OCI-LY7 (cell line): ENCODE data around the gene FERMT3. TPM values are rescaled to one million over a fixed set of nuclear protein-coding genes. Genes with fewer than 3 reads are reported as not detected.

Experiments
- BruUV-seq: library from RNA; stranded (reverse); fragments of 400-500 nt; replicated peaks from 2 replicates; lab custom pipeline; 2021; lab: Mats Ljungman, UMichigan
- CTCF ChIA-PET: fragments of 300-600 bp; sonication (Branson Sonifier 250); formaldehyde crosslinking; loops from one replicate; lab custom pipeline; 2022; ENCODE audit warnings: antibody characterized with exemption; ENCODE audit not compliant: unreplicated experiment; lab: Charles Lee
- POLR2A ChIA-PET: fragments of 300-600 bp; sonication (Branson Sonifier 250); formaldehyde crosslinking; loops from one replicate; lab custom pipeline; 2022; ENCODE audit warnings: antibody characterized with exemption; lab: Charles Lee
- DNase-seq: peaks from one replicate; pipeline ENCODE4 v3.0.0-alpha.2; 2015; ENCODE audit warnings: low spot score
- H2AFZ ChIP-seq: fragments of 200-600 bp; sonication (generic), shearing (Covaris generic); 2 replicates; pipeline ENCODE4 v1.6.1; 2014; ENCODE audit warnings: mild to moderate bottlenecking, antibody characterized with exemption, low read length, moderate library complexity
- H3K27ac ChIP-seq: fragments of 200-600 bp; sonication (generic); 2 replicates; pipeline ENCODE4 v1.5.1; 2014; ENCODE audit warnings: mixed run types, low read depth, mild to moderate bottlenecking, moderate library complexity, low read length, inconsistent platforms; ENCODE audit not compliant: poor library complexity, severe bottlenecking
- H3K36me3 ChIP-seq: fragments of 200-600 bp; sonication (generic); 2 replicates; pipeline ENCODE4 v1.6.1; 2014; ENCODE audit warnings: mild to moderate bottlenecking, antibody characterized with exemption, low read length, moderate library complexity, mixed read lengths; ENCODE audit not compliant: insufficient read depth
- H3K4me1 ChIP-seq: fragments of 200-600 bp; sonication (generic); 2 replicates; pipeline ENCODE4 v1.5.1; 2014; ENCODE audit warnings: mild to moderate bottlenecking, low read length; ENCODE audit not compliant: insufficient read depth, poor library complexity, severe bottlenecking
- H3K4me2 ChIP-seq: fragments of 200-600 bp; sonication (generic); 2 replicates; pipeline ENCODE4 v1.6.1; 2014; ENCODE audit warnings: mild to moderate bottlenecking, low read length
- H3K4me3 ChIP-seq: fragments of 200-600 bp; sonication (generic); 2 replicates; pipeline ENCODE4 v1.5.1; 2014; ENCODE audit warnings: mild to moderate bottlenecking, low read depth, low read length; ENCODE audit not compliant: poor library complexity, severe bottlenecking
- H3K79me2 ChIP-seq: fragments of 200-600 bp; sonication (generic); 2 replicates; pipeline ENCODE4 v1.6.1; 2016; ENCODE audit warnings: low read depth, mild to moderate bottlenecking, low read length, moderate library complexity, mixed read lengths; ENCODE audit not compliant: insufficient read depth
- H3K9me2 ChIP-seq: fragments of 200-600 bp; sonication (generic); 2 replicates; pipeline ENCODE4 v1.6.1; 2016; ENCODE audit warnings: mild to moderate bottlenecking, low read length, mixed read lengths; ENCODE audit not compliant: insufficient read depth
- H3K9me3 ChIP-seq: fragments of 200-600 bp; sonication (generic); 2 replicates; pipeline ENCODE4 v1.6.1; 2014; ENCODE audit warnings: mild to moderate bottlenecking, mixed run types, low read length, mixed read lengths
- H4K20me1 ChIP-seq: fragments of 200-600 bp; sonication (generic); 2 replicates; pipeline ENCODE4 v1.6.1; 2014; ENCODE audit warnings: mild to moderate bottlenecking, antibody characterized with exemption, low read length, moderate library complexity, mixed read lengths; ENCODE audit not compliant: insufficient read depth
- EZH2phosphoT487 ChIP-seq: fragments of 200-600 bp; sonication (generic); IDR thresholded peaks from 2 replicates; pipeline ENCODE4 v1.6.1; 2018; ENCODE audit warnings: low read depth, borderline replicate concordance, mild to moderate bottlenecking, mixed run types, antibody characterized with exemption, low read length, moderate library complexity, mixed read lengths
- intact Hi-C: fragments of 100-400 bp; cut with micrococcal nuclease; formaldehyde crosslinking; loops from one replicate; pipeline ENCODE4 v1.10.0; 2022; ENCODE audit not compliant: unreplicated experiment
- total RNA-seq, 2 experiments: library from RNA; depleted of rRNA in 1 of 2; stranded (reverse); fragments of >200 nt in 1 of 2; shearing (Covaris generic) in 1 of 2; gene quantifications; 2 replicates each; pipeline ENCODE4 v1.2.3, GENCODE V29; 2014 to 2022
- TF ChIP-seq, protein P1 (sequence below): fragments of 200-600 bp; sonication (generic); conservative IDR thresholded peaks from 2 replicates; pipeline ENCODE4 v1.5.1; 2014; ENCODE audit warnings: mild to moderate bottlenecking, antibody characterized with exemption, low read length, moderate library complexity, mixed read lengths

Gene FERMT3
- total RNA-seq, 2 experiments from 2014 or later: 120 to 201 TPM

DNA sequence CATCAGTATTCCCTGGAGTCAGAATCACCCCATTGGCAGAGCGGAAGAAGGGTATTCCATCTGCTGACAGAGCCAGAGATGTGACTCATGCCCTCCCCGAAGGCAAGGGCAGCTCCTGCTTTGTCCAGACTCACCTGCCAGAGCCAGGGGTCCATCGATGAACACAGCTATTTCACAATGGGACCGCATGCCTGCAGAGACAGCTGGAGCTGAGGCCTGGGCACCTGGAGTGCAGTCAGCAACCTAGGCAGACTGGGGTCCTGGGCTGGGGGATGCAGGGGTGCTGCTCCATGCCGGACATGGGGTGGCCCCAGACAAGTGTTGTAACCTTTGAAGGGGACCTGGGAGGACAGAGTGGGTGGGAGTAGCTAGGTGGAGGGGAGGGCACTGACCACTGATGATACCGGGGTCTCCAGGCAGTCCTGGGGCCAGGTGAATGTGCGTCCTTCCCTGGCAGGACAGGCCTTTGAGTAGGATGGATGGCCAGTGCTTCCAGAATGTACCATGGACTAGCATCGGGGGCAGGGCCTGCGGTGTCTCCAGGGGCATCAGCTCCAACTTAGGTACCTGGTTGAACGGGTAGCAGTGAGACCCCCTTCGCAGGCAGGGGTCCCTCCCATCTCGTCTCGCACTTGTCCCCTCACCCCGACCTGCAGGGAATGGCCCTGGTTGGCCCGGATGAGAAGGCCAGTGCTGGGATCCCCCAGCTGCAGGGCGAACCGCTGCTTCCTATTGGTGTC, 17.8 kb downstream of the FERMT3 start:
- no peaks in the 10 kb centered on the region for H3K9me3 ChIP-seq
- H3K27ac ChIP-seq: no peak overlapping the region
- POLR2A ChIA-PET: interaction anchor here (0.6 to 2.1 kb wide), 4 partner anchors 17 to 59 kb away, joined by 3 to 15 read pairs (median 4); partner anchors contain the start of gene FERMT3
- TF ChIP-seq, protein P1, sequence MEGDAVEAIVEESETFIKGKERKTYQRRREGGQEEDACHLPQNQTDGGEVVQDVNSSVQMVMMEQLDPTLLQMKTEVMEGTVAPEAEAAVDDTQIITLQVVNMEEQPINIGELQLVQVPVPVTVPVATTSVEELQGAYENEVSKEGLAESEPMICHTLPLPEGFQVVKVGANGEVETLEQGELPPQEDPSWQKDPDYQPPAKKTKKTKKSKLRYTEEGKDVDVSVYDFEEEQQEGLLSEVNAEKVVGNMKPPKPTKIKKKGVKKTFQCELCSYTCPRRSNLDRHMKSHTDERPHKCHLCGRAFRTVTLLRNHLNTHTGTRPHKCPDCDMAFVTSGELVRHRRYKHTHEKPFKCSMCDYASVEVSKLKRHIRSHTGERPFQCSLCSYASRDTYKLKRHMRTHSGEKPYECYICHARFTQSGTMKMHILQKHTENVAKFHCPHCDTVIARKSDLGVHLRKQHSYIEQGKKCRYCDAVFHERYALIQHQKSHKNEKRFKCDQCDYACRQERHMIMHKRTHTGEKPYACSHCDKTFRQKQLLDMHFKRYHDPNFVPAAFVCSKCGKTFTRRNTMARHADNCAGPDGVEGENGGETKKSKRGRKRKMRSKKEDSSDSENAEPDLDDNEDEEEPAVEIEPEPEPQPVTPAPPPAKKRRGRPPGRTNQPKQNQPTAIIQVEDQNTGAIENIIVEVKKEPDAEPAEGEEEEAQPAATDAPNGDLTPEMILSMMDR: no peak
- no peak for TF ChIP-seq EZH2phosphoT487
- peaks cover 47% of the 10 kb centered on the region for H3K36me3 ChIP-seq
- peaks cover 8% of the 10 kb centered on the region; the same call in 1 of the 2 replicates for H3K79me2 ChIP-seq
- no peak overlapping the region for H3K4me3 ChIP-seq
- H3K9me2 ChIP-seq: no peaks in the 10 kb centered on the region
- peaks cover 22% of the 10 kb centered on the region for H3K4me1 ChIP-seq
- no peak overlapping the region for H2AFZ ChIP-seq
- peak overlapping the region; percentile 99 for H3K4me2 ChIP-seq
- BruUV-seq: TSS peak; percentile 65
- intact Hi-C loops: no loop called here
- no peaks in the 10 kb centered on the region; the same call in 1 of the 2 replicates for H4K20me1 ChIP-seq
- CTCF ChIA-PET: interaction anchor here (0.7 kb wide), 1 partner anchor 80 kb away, joined by 3 read pairs; no protein-coding TSS in a partner anchor
- no peak for DNase-seq

DNA sequence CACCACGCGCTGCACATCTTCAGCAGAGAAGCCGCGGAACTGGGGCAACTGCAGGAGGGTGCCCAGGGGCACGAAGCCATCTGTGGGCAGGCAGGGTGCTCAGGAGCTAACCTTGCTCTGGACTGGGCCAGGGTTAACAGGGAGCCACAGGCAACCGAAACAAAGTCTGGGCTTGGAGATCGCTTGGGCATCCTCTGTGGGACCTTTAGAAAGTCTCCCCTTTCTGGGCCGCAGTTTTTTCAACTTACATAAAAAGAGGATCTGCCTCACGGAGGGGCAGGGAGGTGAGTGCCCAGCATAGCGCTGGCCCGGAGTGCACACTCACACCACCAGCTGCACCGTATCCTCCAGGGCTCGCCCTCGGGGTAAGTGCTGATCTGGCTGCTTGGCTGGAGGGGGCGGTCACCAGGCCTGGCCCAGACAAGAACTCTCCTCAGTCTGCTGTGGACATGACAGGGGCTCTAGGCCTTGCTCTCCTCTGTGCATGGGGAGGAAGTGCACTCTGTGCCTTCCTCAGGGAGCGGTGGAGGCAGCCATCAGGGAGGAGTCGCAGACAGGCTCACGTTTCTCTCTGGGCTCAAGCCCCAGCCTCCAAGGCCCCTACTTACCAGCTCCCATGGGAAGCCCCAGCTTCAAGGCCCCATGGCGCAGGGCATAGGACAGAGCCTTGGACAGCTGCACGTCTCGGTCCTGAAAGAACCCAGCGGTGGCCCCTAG, 18.5 kb downstream of the FERMT3 start:
- peaks cover 30% of the 10 kb centered on the region for H3K4me1 ChIP-seq
- H3K9me2 ChIP-seq: no peaks in the 10 kb centered on the region
- H2AFZ ChIP-seq: no peak overlapping the region
- peak overlapping the region; percentile 99 for H3K4me2 ChIP-seq
- H3K27ac ChIP-seq: peak overlapping the region; percentile 77
- no TSS peak for BruUV-seq
- H3K4me3 ChIP-seq: peak overlapping the region; percentile 83
- H3K36me3 ChIP-seq: peaks cover 40% of the 10 kb centered on the region
- no peak for TF ChIP-seq EZH2phosphoT487
- TF ChIP-seq, protein P1: no peak
- DNase-seq: no peak
- peaks cover 8% of the 10 kb centered on the region; the same call in 1 of the 2 replicates for H3K79me2 ChIP-seq
- CTCF ChIA-PET: no interaction called here
- intact Hi-C loops: no loop called here
- no peaks in the 10 kb centered on the region for H4K20me1 ChIP-seq
- POLR2A ChIA-PET: interaction anchor here (0.6 to 4.4 kb wide), 5 partner anchors 10 to 59 kb away, joined by 3 to 29 read pairs (median 5); partner anchors contain the start of gene FERMT3
- H3K9me3 ChIP-seq: no peaks in the 10 kb centered on the region
